B cell (primary cell): Measurements from ENCODE around the gene DGCR6L. TPM values are rescaled to one million over a fixed set of nuclear protein-coding genes. Genes with fewer than 3 reads are reported as not detected.
"Not testable (repeated sequence)": the region's sequence is repeated elsewhere in the genome, so short reads cannot be mapped to it uniquely, and the experiment has no call there.

Source experiments
- ATAC-seq: fragments of 200-7000 bp; cut with Tn5 transposase; one replicate; pipeline ENCODE4 v1.10.0; 2021; ENCODE audit warnings: low read depth, mild to moderate bottlenecking, moderate number of reproducible peaks, moderate library complexity
- CTCF ChIA-PET: fragments of 350-600 bp; sonication (Branson Sonifier 250); formaldehyde crosslinking; loops from one replicate; lab custom pipeline; 2021; ENCODE audit warnings: antibody characterized with exemption, inconsistent platforms; lab: Charles Lee
- POLR2A ChIA-PET: fragments of 350-600 bp; sonication (Branson Sonifier 250); formaldehyde crosslinking; loops from one replicate; lab custom pipeline; 2021; ENCODE audit warnings: antibody characterized with exemption; lab: Charles Lee
- DNase-seq: peaks from one replicate; pipeline ENCODE4 v3.0.0; 2013
- H2AFZ ChIP-seq: 2 replicates; pipeline ENCODE4 v1.6.1; 2012; ENCODE audit warnings: mild to moderate bottlenecking, low read depth, low read length; ENCODE audit not compliant: insufficient read depth, poor library complexity, severe bottlenecking
- H3K27ac ChIP-seq, 2 donors: 1 replicate in 1 of 2; 2 replicates in 1 of 2; pipeline ENCODE4 v1.5.1; 2012 to 2013; ENCODE audit warnings: low read length in 2 of 2, mild to moderate bottlenecking in 2 of 2, moderate library complexity in 1 of 2
- H3K27me3 ChIP-seq, 4 experiments: fragments of 200-600 bp in 1 of 4; sonication (generic) in 1 of 4; replicated peaks in 1 of 4; 1 replicate in 2 of 4; 2 replicates in 2 of 4; pipeline versions ENCODE4 v1.6.1 to v1.7.0; 2013 to 2016; ENCODE audit warnings: low read length in 3 of 4, mild to moderate bottlenecking in 2 of 4, mixed read lengths in 1 of 4, moderate library complexity in 1 of 4; ENCODE audit not compliant: insufficient read depth in 4 of 4, control insufficient read depth in 3 of 4; ENCODE audit errors: control extremely low read depth in 1 of 4
- H3K36me3 ChIP-seq, 2 experiments: replicated peaks in 1 of 2; 1 replicate in 1 of 2; 2 replicates in 1 of 2; pipeline versions ENCODE4 v1.6.1 to v1.7.1; 2013; ENCODE audit warnings: low read length in 1 of 2; ENCODE audit not compliant: insufficient read depth in 2 of 2, control insufficient read depth in 1 of 2; ENCODE audit errors: control extremely low read depth in 1 of 2, extremely low read depth in 1 of 2
- H3K4me1 ChIP-seq, 2 donors: fragments of 200-600 bp in 1 of 2; sonication (generic) in 1 of 2; 1 replicate in 1 of 2; 2 replicates in 1 of 2; pipeline versions ENCODE4 v1.5.1 to v1.6.1; 2013 to 2017; ENCODE audit warnings: low read length in 2 of 2; ENCODE audit not compliant: control insufficient read depth in 2 of 2, insufficient read depth in 2 of 2
- H3K4me2 ChIP-seq: replicated peaks from 2 replicates; pipeline ENCODE3; 2012; ENCODE audit warnings: mild to moderate bottlenecking, low read depth, low read length; ENCODE audit not compliant: poor library complexity, severe bottlenecking
- H3K4me3 ChIP-seq, 5 experiments: fragments of 200-600 bp in 1 of 5; sonication (generic) in 1 of 5; 1 replicate in 3 of 5; 2 replicates in 2 of 5; pipeline versions ENCODE4 v1.5.1 to v1.7.0; 2011 to 2016; ENCODE audit warnings: low read length in 4 of 5, mild to moderate bottlenecking in 4 of 5, low read depth in 2 of 5, control low read depth in 1 of 5, moderate library complexity in 1 of 5; ENCODE audit not compliant: insufficient read depth in 1 of 5; ENCODE audit errors: control extremely low read depth in 1 of 5, extremely low read depth in 1 of 5
- H3K79me2 ChIP-seq: fragments of 200-600 bp; sonication (generic); one replicate; pipeline ENCODE4 v1.6.0; 2016; ENCODE audit warnings: low read length; ENCODE audit not compliant: control insufficient read depth, insufficient read depth
- H3K9ac ChIP-seq: fragments of 200-600 bp; sonication (generic); 2 replicates; pipeline ENCODE4 v1.6.1; 2017; ENCODE audit warnings: mild to moderate bottlenecking, low read length, moderate library complexity
- H3K9me3 ChIP-seq, 3 donors: one replicate each; pipeline versions ENCODE4 v1.6.1 to v1.7.1; 2013; ENCODE audit warnings: low read length in 2 of 3; ENCODE audit not compliant: control insufficient read depth in 2 of 3, insufficient read depth in 1 of 3; ENCODE audit errors: control extremely low read depth in 1 of 3
- H4K20me1 ChIP-seq: 2 replicates; pipeline ENCODE4 v1.6.0; 2012; ENCODE audit warnings: mild to moderate bottlenecking, low read length; ENCODE audit not compliant: insufficient read depth, control insufficient read depth, poor library complexity, severe bottlenecking
- H3K27ac Mint-ChIP-seq: one replicate; pipeline ENCODE4 v1.8.0; 2021; ENCODE audit warnings: mixed read lengths
- H3K27me3 Mint-ChIP-seq: one replicate; pipeline ENCODE4 v1.8.0; 2021; ENCODE audit warnings: mixed read lengths
- H3K4me1 Mint-ChIP-seq: one replicate; pipeline ENCODE4 v1.8.0; 2021; ENCODE audit warnings: mixed read lengths
- H3K4me3 Mint-ChIP-seq: one replicate; pipeline ENCODE4 v1.8.0; 2021; ENCODE audit warnings: mixed read lengths
- H3K9me3 Mint-ChIP-seq: one replicate; pipeline ENCODE4 v1.8.0; 2022; ENCODE audit warnings: mixed read lengths; ENCODE audit not compliant: insufficient read depth
- CTCF ChIP-seq: fragments of 200-600 bp; IDR thresholded peaks from one replicate; pipeline ENCODE4 v1.8.0; 2022; ENCODE audit warnings: antibody characterized with exemption, mild to moderate bottlenecking
- EZH2 ChIP-seq: IDR thresholded peaks from 2 replicates; pipeline ENCODE4 v1.6.1; 2012; ENCODE audit warnings: borderline replicate concordance, low read depth, mild to moderate bottlenecking, moderate library complexity, low read length; ENCODE audit not compliant: insufficient read depth, poor library complexity, severe bottlenecking
- WGBS: methylation state at CpG from one replicate; pipeline ENCODE4 v1.1.5; 2013; ENCODE audit warnings: missing lambda C conversion rate; ENCODE audit not compliant: insufficient coverage; 5-methylcytosine and 5-hydroxymethylcytosine counted together
- intact Hi-C: fragments of 100-400 bp; cut with micrococcal nuclease; formaldehyde crosslinking; loops from one replicate; pipeline ENCODE4 v1.10.0; 2022
- polyA plus RNA-seq: library from polyadenylated mRNA; depleted of rRNA; stranded (reverse); fragments of >200 nt; gene quantifications from 2 replicates; pipeline ENCODE4 v1.2.3, GENCODE V29; 2012
- total RNA-seq, 2 donors: library from RNA; stranded (reverse); fragments of 120-200 nt in 1 of 2; gene quantifications; 1 replicate in 1 of 2; 2 replicates in 1 of 2; pipeline versions ENCODE4 v1.2.3 to v1.2.4, GENCODE V29; 2013 to 2022

The DGCR6L gene
- total and polyA plus RNA-seq, 2 donors (not counting 1 experiment from before 2014, with no cell fraction given) = 21.2 to 33.4 TPM

DNA sequence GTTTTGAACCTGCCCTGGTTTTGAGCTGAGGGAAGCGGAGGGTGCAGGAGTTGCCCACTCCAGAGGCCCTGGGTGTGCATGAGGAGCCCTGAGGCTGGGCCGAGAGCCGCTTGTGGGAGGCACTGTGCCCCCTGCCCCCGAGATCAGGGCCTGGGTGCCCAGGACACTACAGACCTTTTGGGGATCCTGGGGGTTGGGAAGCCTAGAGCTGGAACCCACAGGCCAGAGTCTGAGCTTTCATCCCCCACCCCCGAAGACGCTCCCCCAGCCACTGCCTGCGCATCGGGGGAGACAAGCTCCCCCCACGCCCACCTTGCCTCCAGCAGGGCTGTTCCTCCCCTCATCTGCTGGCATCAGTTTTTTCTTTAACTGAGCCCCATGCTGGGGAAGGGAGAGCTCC lies 38.4 kb downstream of the DGCR6L start:
- H3K27ac Mint-ChIP-seq, intact Hi-C loops, H3K4me1 Mint-ChIP-seq, H3K79me2 ChIP-seq, H3K9ac ChIP-seq, H3K4me1 ChIP-seq, H2AFZ ChIP-seq, H3K27ac ChIP-seq, H4K20me1 ChIP-seq, H3K4me3 ChIP-seq, ATAC-seq, H3K27me3 ChIP-seq, DNase-seq, H3K36me3 ChIP-seq, H3K9me3 Mint-ChIP-seq, H3K4me2 ChIP-seq, H3K9me3 ChIP-seq, H3K27me3 Mint-ChIP-seq, POLR2A ChIA-PET, H3K4me3 Mint-ChIP-seq: not testable (repeated sequence)
- CTCF ChIA-PET = interaction anchor here (1.2 kb wide), 1 partner anchor 124 kb away, joined by 7 read pairs; no protein-coding TSS in a partner anchor
- 100% methylated on average over 1 of the region's 9 CpGs for WGBS

- H3K4me3 Mint-ChIP-seq = no peak overlapping the region
- H3K27me3 Mint-ChIP-seq = no peaks in the 10 kb centered on the region
- H3K27ac ChIP-seq = no peak overlapping the region
- no peak overlapping the region for H3K27ac Mint-ChIP-seq
- no peaks in the 10 kb centered on the region for H3K36me3 ChIP-seq
- H3K9me3 Mint-ChIP-seq = no peaks in the 10 kb centered on the region
- no peak overlapping the region for H3K4me3 ChIP-seq
- intact Hi-C loops = no loop called here
- no peaks in the 10 kb centered on the region for H4K20me1 ChIP-seq
- H3K9ac ChIP-seq = no peak overlapping the region
- no peaks in the 10 kb centered on the region for H3K79me2 ChIP-seq
- no peak overlapping the region for H2AFZ ChIP-seq
- POLR2A ChIA-PET = no interaction called here
- H3K4me2 ChIP-seq = no peak overlapping the region
- WGBS = 96% methylated on average over 7 of the region's 12 CpGs
- DNase-seq (no peak), ATAC-seq (no peak)
- TF ChIP-seq EZH2 = no peak
- no peak for TF ChIP-seq CTCF
- H3K4me1 Mint-ChIP-seq = no peaks in the 10 kb centered on the region
- no peaks in the 10 kb centered on the region for H3K4me1 ChIP-seq
- CTCF ChIA-PET = interaction anchor here (1.2 kb wide), 1 partner anchor 124 kb away, joined by 7 read pairs; no protein-coding TSS in a partner anchor
- no peaks in the 10 kb centered on the region for H3K9me3 ChIP-seq
- H3K27me3 ChIP-seq = peaks cover 0 to 4% (median 0%) of the 10 kb centered on the region in 4 experiments
Observed at GRCh38 chr22:20280866-20281265, 39.0 kb downstream of the DGCR6L start.

DNA sequence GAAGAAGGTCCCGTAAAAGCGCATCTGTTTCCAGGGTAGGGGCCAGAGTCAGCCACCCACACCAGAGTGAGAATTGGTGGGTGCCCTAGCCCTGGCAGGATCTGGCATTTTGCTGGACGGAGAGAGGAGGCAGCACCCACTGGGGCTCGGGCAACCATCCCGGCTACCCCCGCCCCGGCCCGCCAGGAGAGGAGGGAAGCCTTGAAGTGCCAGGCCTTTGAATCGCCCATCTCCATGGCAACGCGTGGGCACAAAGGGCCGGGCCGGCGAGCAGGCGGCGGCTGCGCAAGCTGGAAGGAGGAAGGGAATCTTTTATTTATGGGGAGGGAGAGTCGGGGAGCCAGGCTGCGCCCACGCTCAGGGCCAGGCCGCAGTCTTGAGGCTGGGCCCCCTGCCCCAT lies 39.7 kb downstream of the DGCR6L start:
- H3K9me3 ChIP-seq, POLR2A ChIA-PET, H3K79me2 ChIP-seq, ATAC-seq, H3K4me1 Mint-ChIP-seq, DNase-seq, H3K4me1 ChIP-seq, H3K27me3 ChIP-seq, H3K36me3 ChIP-seq, H3K4me3 Mint-ChIP-seq, intact Hi-C loops, H3K4me2 ChIP-seq, CTCF ChIA-PET, H3K27ac ChIP-seq, H2AFZ ChIP-seq, H3K27me3 Mint-ChIP-seq, H3K9me3 Mint-ChIP-seq, H4K20me1 ChIP-seq, H3K4me3 ChIP-seq, H3K9ac ChIP-seq, H3K27ac Mint-ChIP-seq: not testable (repeated sequence)
- 81% methylated on average over 7 of the region's 21 CpGs for WGBS
